Activated B cell treated with CpG ODN at 0.5 μM for 24 hours (primary cell): Measurements from ENCODE around the gene KCND3. TPM values are rescaled to one million over a fixed set of nuclear protein-coding genes. Genes with fewer than 3 reads are reported as not detected.

Experiments
- ATAC-seq: fragments of 200-7000 bp; cut with Tn5 transposase; one replicate; pipeline ENCODE4 v1.10.0; 2021; ENCODE audit warnings: low read depth, mild to moderate bottlenecking, moderate library complexity
- CTCF ChIA-PET: fragments of 350-600 bp; sonication (Branson Sonifier 250); formaldehyde crosslinking; loops from one replicate; lab custom pipeline; 2021; ENCODE audit warnings: antibody characterized with exemption; lab: Charles Lee
- POLR2A ChIA-PET: fragments of 350-600 bp; sonication (Branson Sonifier 250); formaldehyde crosslinking; loops from one replicate; lab custom pipeline; 2021; ENCODE audit warnings: antibody characterized with exemption; lab: Charles Lee
- DNase-seq: peaks from one replicate; pipeline ENCODE4 v3.0.0; 2022
- H3K27ac Mint-ChIP-seq: one replicate; pipeline ENCODE4 v1.8.0; 2020; ENCODE audit warnings: mixed read lengths
- H3K27me3 Mint-ChIP-seq: one replicate; pipeline ENCODE4 v1.8.0; 2021; ENCODE audit warnings: mixed read lengths
- H3K36me3 Mint-ChIP-seq: one replicate; pipeline ENCODE4 v1.8.0; 2021; ENCODE audit warnings: low read depth, mixed read lengths
- H3K4me1 Mint-ChIP-seq: one replicate; pipeline ENCODE4 v1.8.0; 2021; ENCODE audit warnings: mixed read lengths
- H3K4me3 Mint-ChIP-seq: one replicate; pipeline ENCODE4 v1.8.0; 2020; ENCODE audit warnings: mild to moderate bottlenecking, mixed read lengths
- H3K9me3 Mint-ChIP-seq: one replicate; pipeline ENCODE4 v1.8.0; 2020; ENCODE audit warnings: mixed read lengths
- CTCF ChIP-seq: fragments of 200-600 bp; IDR thresholded peaks from one replicate; pipeline ENCODE4 v1.8.0; 2022; ENCODE audit warnings: antibody characterized with exemption, mild to moderate bottlenecking
- intact Hi-C: fragments of 100-400 bp; cut with micrococcal nuclease; formaldehyde crosslinking; loops from one replicate; pipeline ENCODE4 v1.15.1; 2024
- total RNA-seq: library from RNA; stranded (reverse); gene quantifications from 2 replicates; pipeline ENCODE4 v1.2.3, GENCODE V29; 2022

KCND3 gene
- total RNA-seq, 1 donor from 2014 or later, result 0.04 TPM

- no peak for ATAC-seq
- DNase-seq, result no peak
- Mint-ChIP-seq H3K27me3 (no peaks in the 10 kb centered on the region), H3K4me3 (no peak overlapping the region), H3K27ac (no peak overlapping the region), H3K9me3 (no peaks in the 10 kb centered on the region), H3K36me3 (peaks cover 59% of the 10 kb centered on the region), H3K4me1 (no peaks in the 10 kb centered on the region)
- ChIA-PET CTCF (interaction anchor here (0.7 to 5.5 kb wide), 17 partner anchors 8 to 738 kb away, joined by 3 to 86 read pairs (median 5); partner anchors contain the start of gene INKA2), POLR2A (interaction anchor here (1.7 kb wide), 1 partner anchor 261 kb away, joined by 5 read pairs; no protein-coding TSS in a partner anchor)
- no peak for TF ChIP-seq CTCF
- intact Hi-C loops, result loop anchor here (1.0 to 2.0 kb wide), 7 partner anchors 13 to 986 kb away; partner anchors contain the start of gene DDX20
Observed at GRCh38 chr1:111768625-111769024, 220.8 kb downstream of the KCND3 start.

- H3K27me3 Mint-ChIP-seq, result no peaks in the 10 kb centered on the region
- intact Hi-C loops, result loop anchor here (2.0 kb wide), 2 partner anchors 545 to 985 kb away; no protein-coding TSS in a partner anchor
- POLR2A ChIA-PET, result interaction anchor here (1.4 to 1.7 kb wide), 2 partner anchors 12 to 260 kb away, joined by 5 to 6 read pairs; partner anchors contain the start of gene DDX20
Observed at GRCh38 chr1:111768023-111768422, 221.4 kb downstream of the KCND3 start.

GRCh38 chr1:111762332-111762731 is 227.1 kb downstream of the KCND3 start:
- Mint-ChIP-seq H3K4me3 (no peak overlapping the region), H3K36me3 (peaks cover 86% of the 10 kb centered on the region), H3K9me3 (no peaks in the 10 kb centered on the region), H3K27ac (no peak overlapping the region), H3K27me3 (no peaks in the 10 kb centered on the region), H3K4me1 (peaks cover 9% of the 10 kb centered on the region)
- ChIA-PET POLR2A (no interaction called here), CTCF (interaction anchor here (1.3 kb wide), 1 partner anchor 255 kb away, joined by 3 read pairs; no protein-coding TSS in a partner anchor)
- DNase-seq, result no peak
- ATAC-seq, result no peak
- no peak for TF ChIP-seq CTCF
- intact Hi-C loops, result no loop called here

More at GRCh38 chr1:111768023-111768422, 221.4 kb downstream of the KCND3 start:
- H3K27ac Mint-ChIP-seq, result no peak overlapping the region
- CTCF ChIA-PET, result interaction anchor here (0.8 to 5.5 kb wide), 11 partner anchors 12 to 369 kb away, joined by 3 to 86 read pairs (median 5); partner anchors contain the start of genes DDX20 and INKA2
- no peak overlapping the region for H3K4me3 Mint-ChIP-seq
- peaks cover 64% of the 10 kb centered on the region for H3K36me3 Mint-ChIP-seq
- DNase-seq, result no peak
- H3K9me3 Mint-ChIP-seq, result no peaks in the 10 kb centered on the region
- no peaks in the 10 kb centered on the region for H3K4me1 Mint-ChIP-seq
- no peak for ATAC-seq
- no peak for TF ChIP-seq CTCF

- no peak overlapping the region for H3K4me3 Mint-ChIP-seq
- H3K27me3 Mint-ChIP-seq, result no peaks in the 10 kb centered on the region
- H3K4me1 Mint-ChIP-seq, result peaks cover 16% of the 10 kb centered on the region
- ChIA-PET POLR2A (no interaction called here), CTCF (interaction anchor here (1.3 kb wide), 1 partner anchor 254 kb away, joined by 3 read pairs; no protein-coding TSS in a partner anchor)
- DNase-seq (no peak), ATAC-seq (no peak)
- intact Hi-C loops, result no loop called here
- H3K9me3 Mint-ChIP-seq, result no peaks in the 10 kb centered on the region
- TF ChIP-seq CTCF, result no peak
- H3K36me3 Mint-ChIP-seq, result peaks cover 83% of the 10 kb centered on the region
- H3K27ac Mint-ChIP-seq, result no peak overlapping the region
Observed at GRCh38 chr1:111761717-111762116, 227.8 kb downstream of the KCND3 start.

- no peak for ATAC-seq
- intact Hi-C loops, result loop anchor here (5.0 kb wide), 3 partner anchors 556 to 796 kb away; partner anchors contain the start of genes DENND2D and LRIF1
- CTCF ChIA-PET, result no interaction called here
Observed at GRCh38 chr1:111758373-111758772, 231.1 kb downstream of the KCND3 start.

More at GRCh38 chr1:111758373-111758772, 231.1 kb downstream of the KCND3 start:
- no peak for TF ChIP-seq CTCF
- Mint-ChIP-seq H3K9me3 (no peaks in the 10 kb centered on the region), H3K27ac (peak overlapping the region; percentile 43), H3K4me3 (peak overlapping the region; percentile 16), H3K36me3 (peaks cover 62% of the 10 kb centered on the region), H3K4me1 (peaks cover 30% of the 10 kb centered on the region), H3K27me3 (no peaks in the 10 kb centered on the region)
- POLR2A ChIA-PET, result interaction anchor here (0.7 kb wide), 1 partner anchor 187 kb away, joined by 6 read pairs; no protein-coding TSS in a partner anchor
- DNase-seq, result no peak
